CD4-positive, alpha-beta memory T cell (primary cell): ENCODE results near the gene HIGD1A. TPM values are rescaled to one million over a fixed set of nuclear protein-coding genes. Genes with fewer than 3 reads are reported as not detected.

Experiments
- CTCF ChIA-PET: fragments of 350-600 bp; sonication (Branson Sonifier 250); formaldehyde crosslinking; loops from one replicate; lab custom pipeline; 2021; ENCODE audit warnings: inconsistent platforms; ENCODE audit not compliant: partially characterized antibody; lab: Charles Lee
- POLR2A ChIA-PET: fragments of 350-600 bp; sonication (Branson Sonifier 250); formaldehyde crosslinking; loops from one replicate; lab custom pipeline; 2021; ENCODE audit not compliant: partially characterized antibody; lab: Charles Lee
- DNase-seq, 5 donors: peaks; one replicate each; pipeline versions ENCODE4 v3.0.0 to v3.0.0-alpha.2; 2020 to 2022; ENCODE audit warnings: mixed read lengths in 1 of 5
- H3K27ac ChIP-seq: one replicate; pipeline ENCODE4 v1.7.0; 2013; ENCODE audit warnings: low read depth, low read length
- H3K27me3 ChIP-seq: 2 replicates; pipeline ENCODE4 v1.7.0; 2013; ENCODE audit warnings: mild to moderate bottlenecking, low read length, moderate library complexity; ENCODE audit not compliant: insufficient read depth
- H3K36me3 ChIP-seq: 2 replicates; pipeline ENCODE4 v1.7.0; 2013; ENCODE audit warnings: mild to moderate bottlenecking, low read length, moderate library complexity; ENCODE audit not compliant: insufficient read depth
- H3K4me1 ChIP-seq: 2 replicates; pipeline ENCODE4 v1.7.0; 2013; ENCODE audit warnings: mild to moderate bottlenecking, low read length, moderate library complexity; ENCODE audit not compliant: insufficient read depth
- H3K4me3 ChIP-seq, 2 donors: one replicate each; pipeline ENCODE4 v1.7.0; 2013; ENCODE audit warnings: low read length in 2 of 2, mild to moderate bottlenecking in 1 of 2
- H3K9me3 ChIP-seq, 2 donors: one replicate each; pipeline ENCODE4 v1.7.0; 2013; ENCODE audit warnings: low read length in 2 of 2, control low read depth in 1 of 2; ENCODE audit not compliant: control insufficient read depth in 1 of 2
- H3K27ac Mint-ChIP-seq, 7 donors: one replicate each; pipeline ENCODE4 v1.8.0; 2020 to 2021; ENCODE audit warnings: mixed read lengths in 7 of 7, mild to moderate bottlenecking in 6 of 7, inconsistent platforms in 3 of 7, moderate library complexity in 3 of 7
- H3K27me3 Mint-ChIP-seq, 2 donors: one replicate each; pipeline ENCODE4 v1.8.0; 2020 to 2021; ENCODE audit warnings: mixed read lengths in 2 of 2
- H3K36me3 Mint-ChIP-seq, 2 donors: one replicate each; pipeline ENCODE4 v1.8.0; 2020 to 2021; ENCODE audit warnings: mixed read lengths in 2 of 2, inconsistent platforms in 1 of 2, mild to moderate bottlenecking in 1 of 2
- H3K4me1 Mint-ChIP-seq, 4 donors: one replicate each; pipeline ENCODE4 v1.8.0; 2020 to 2021; ENCODE audit warnings: mixed read lengths in 4 of 4, mild to moderate bottlenecking in 1 of 4
- H3K4me3 Mint-ChIP-seq, 8 donors: one replicate each; pipeline ENCODE4 v1.8.0; 2020 to 2021; ENCODE audit warnings: mixed read lengths in 8 of 8, mild to moderate bottlenecking in 7 of 8, moderate library complexity in 6 of 8, inconsistent platforms in 3 of 8
- H3K9me3 Mint-ChIP-seq, 8 donors: one replicate each; pipeline ENCODE4 v1.8.0; 2020 to 2021; ENCODE audit warnings: mixed read lengths in 8 of 8, mild to moderate bottlenecking in 5 of 8, inconsistent platforms in 3 of 8, moderate library complexity in 1 of 8
- intact Hi-C: fragments of 100-400 bp; cut with micrococcal nuclease; formaldehyde crosslinking; loops from one replicate; pipeline ENCODE4 v1.15.1; 2023
- polyA plus RNA-seq, 2 donors: library from polyadenylated mRNA; unstranded; fragments of 300-500 nt; fragmentation: Illumina TruSeq; gene quantifications; one replicate each; pipeline ENCODE4 v1.2.3, GENCODE V29; 2021
- total RNA-seq, 2 experiments: library from RNA; stranded (reverse); gene quantifications; one replicate each; pipeline ENCODE4 v1.2.3, GENCODE V29; 2021

HIGD1A gene
- total and polyA plus RNA-seq, 4 experiments from 2014 or later: 24.3 to 157 (median 59.0) TPM

- no peak overlapping the region for H3K4me3 Mint-ChIP-seq
- peaks cover 0 to 6% (median 2%) of the 10 kb centered on the region in 4 donors for H3K4me1 Mint-ChIP-seq
- H3K9me3 Mint-ChIP-seq: no peaks in the 10 kb centered on the region
- H3K4me3 ChIP-seq: no peak overlapping the region
- no peak overlapping the region for H3K27ac Mint-ChIP-seq
- H3K27ac ChIP-seq: no peak overlapping the region
- H3K27me3 ChIP-seq: no peaks in the 10 kb centered on the region
- no peak for DNase-seq
- ChIA-PET CTCF (interaction anchor here (0.5 to 1.2 kb wide), 2 partner anchors 13 to 56 kb away, joined by 3 to 4 read pairs; no protein-coding TSS in a partner anchor), POLR2A (interaction anchor here (0.9 kb wide), 1 partner anchor 51 kb away, joined by 3 read pairs; no protein-coding TSS in a partner anchor)
- intact Hi-C loops: no loop called here
- no peaks in the 10 kb centered on the region for H3K9me3 ChIP-seq
- no peaks in the 10 kb centered on the region for H3K36me3 Mint-ChIP-seq
- H3K27me3 Mint-ChIP-seq: peaks cover 18 to 21% of the 10 kb centered on the region in 2 donors
- no peaks in the 10 kb centered on the region for H3K36me3 ChIP-seq
- no peaks in the 10 kb centered on the region for H3K4me1 ChIP-seq
These were observed 23.4 kb upstream of the HIGD1A start for GRCh38 chr3:42827654-42828053.

- no peaks in the 10 kb centered on the region for H3K9me3 Mint-ChIP-seq
- H3K27me3 Mint-ChIP-seq: peaks cover 18 to 21% of the 10 kb centered on the region in 2 donors
- H3K4me3 Mint-ChIP-seq: no peak overlapping the region
- intact Hi-C loops: no loop called here
- no peak overlapping the region for H3K27ac ChIP-seq
- DNase-seq: no peak
- H3K4me3 ChIP-seq: no peak overlapping the region
- H3K4me1 Mint-ChIP-seq: peaks cover 0 to 6% (median 2%) of the 10 kb centered on the region in 4 donors
- H3K9me3 ChIP-seq: no peaks in the 10 kb centered on the region
- H3K27ac Mint-ChIP-seq: no peak overlapping the region
- H3K36me3 ChIP-seq: no peaks in the 10 kb centered on the region
- ChIA-PET CTCF (no interaction called here), POLR2A (no interaction called here)
- H3K4me1 ChIP-seq: no peaks in the 10 kb centered on the region
- H3K36me3 Mint-ChIP-seq: no peaks in the 10 kb centered on the region
- no peaks in the 10 kb centered on the region for H3K27me3 ChIP-seq
These were observed 22.7 kb upstream of the HIGD1A start for GRCh38 chr3:42827023-42827422.

GRCh38 chr3:42826141-42826540 lies 21.9 kb upstream of the HIGD1A start:
- no peaks in the 10 kb centered on the region for H3K9me3 Mint-ChIP-seq
- intact Hi-C loops: no loop called here
- H3K27ac Mint-ChIP-seq: peak overlapping the region in 1 of 7 donors; percentile 59
- DNase-seq: no peak
- ChIA-PET CTCF (no interaction called here), POLR2A (no interaction called here)
- no peaks in the 10 kb centered on the region for H3K9me3 ChIP-seq
- H3K27ac ChIP-seq: no peak overlapping the region
- no peak overlapping the region for H3K4me3 ChIP-seq
- peaks cover 0 to 2% (median 0%) of the 10 kb centered on the region in 4 donors for H3K4me1 Mint-ChIP-seq
- H3K36me3 Mint-ChIP-seq: no peaks in the 10 kb centered on the region
- H3K36me3 ChIP-seq: no peaks in the 10 kb centered on the region
- H3K27me3 ChIP-seq: no peaks in the 10 kb centered on the region
- peaks cover 20 to 21% of the 10 kb centered on the region in 2 donors for H3K27me3 Mint-ChIP-seq
- no peaks in the 10 kb centered on the region for H3K4me1 ChIP-seq
- H3K4me3 Mint-ChIP-seq: no peak overlapping the region

GRCh38 chr3:42823351-42823750 lies 19.1 kb upstream of the HIGD1A start:
- H3K4me1 Mint-ChIP-seq: no peaks in the 10 kb centered on the region
- no peaks in the 10 kb centered on the region for H3K36me3 ChIP-seq
- H3K4me3 ChIP-seq: no peak overlapping the region
- H3K9me3 ChIP-seq: no peaks in the 10 kb centered on the region
- POLR2A ChIA-PET: no interaction called here
- H3K27ac ChIP-seq: no peak overlapping the region
- no peak overlapping the region for H3K4me3 Mint-ChIP-seq
- DNase-seq: no peak
- no peaks in the 10 kb centered on the region for H3K9me3 Mint-ChIP-seq
- no peaks in the 10 kb centered on the region for H3K4me1 ChIP-seq
- peaks cover 12 to 17% of the 10 kb centered on the region in 2 donors for H3K27me3 Mint-ChIP-seq
- H3K27me3 ChIP-seq: no peaks in the 10 kb centered on the region
- CTCF ChIA-PET: no interaction called here
- H3K36me3 Mint-ChIP-seq: no peaks in the 10 kb centered on the region
- no peak overlapping the region for H3K27ac Mint-ChIP-seq
- intact Hi-C loops: no loop called here

- H3K27me3 Mint-ChIP-seq: peaks cover 12 to 17% of the 10 kb centered on the region in 2 donors
- Histone ChIP-seq H3K9me3 (no peaks in the 10 kb centered on the region), H3K4me1 (no peaks in the 10 kb centered on the region), H3K27me3 (no peaks in the 10 kb centered on the region), H3K4me3 (no peak overlapping the region), H3K36me3 (no peaks in the 10 kb centered on the region), H3K27ac (no peak overlapping the region)
- no peak overlapping the region for H3K4me3 Mint-ChIP-seq
- DNase-seq: no peak
- intact Hi-C loops: no loop called here
- H3K9me3 Mint-ChIP-seq: no peaks in the 10 kb centered on the region
- ChIA-PET POLR2A (no interaction called here), CTCF (no interaction called here)
- no peak overlapping the region for H3K27ac Mint-ChIP-seq
- no peaks in the 10 kb centered on the region for H3K4me1 Mint-ChIP-seq
- no peaks in the 10 kb centered on the region for H3K36me3 Mint-ChIP-seq
These were observed 18.5 kb upstream of the HIGD1A start for GRCh38 chr3:42822828-42823227.

GRCh38 chr3:42820746-42821051 lies 16.4 kb upstream of the HIGD1A start:
- intact Hi-C loops: no loop called here
- Mint-ChIP-seq H3K9me3 (no peaks in the 10 kb centered on the region), H3K27me3 (peaks cover 4 to 5% of the 10 kb centered on the region in 2 donors), H3K4me3 (no peak overlapping the region), H3K36me3 (no peaks in the 10 kb centered on the region), H3K4me1 (no peaks in the 10 kb centered on the region), H3K27ac (no peak overlapping the region)
- Histone ChIP-seq H3K27ac (no peak overlapping the region), H3K4me3 (no peak overlapping the region), H3K4me1 (no peaks in the 10 kb centered on the region), H3K9me3 (no peaks in the 10 kb centered on the region), H3K27me3 (no peaks in the 10 kb centered on the region), H3K36me3 (no peaks in the 10 kb centered on the region)
- POLR2A ChIA-PET: interaction anchor here (0.7 kb wide), 1 partner anchor 61 kb away, joined by 3 read pairs; no protein-coding TSS in a partner anchor
- CTCF ChIA-PET: no interaction called here
- DNase-seq: no peak

- Mint-ChIP-seq H3K27ac (peak overlapping the region in 1 of 7 donors; percentile 59), H3K36me3 (no peaks in the 10 kb centered on the region), H3K27me3 (peaks cover 1 to 9% of the 10 kb centered on the region in 2 donors), H3K9me3 (no peaks in the 10 kb centered on the region), H3K4me1 (no peaks in the 10 kb centered on the region), H3K4me3 (no peak overlapping the region)
- ChIA-PET CTCF (interaction anchor here (0.9 kb wide), 1 partner anchor 16 kb away, joined by 3 read pairs; no protein-coding TSS in a partner anchor), POLR2A (no interaction called here)
- intact Hi-C loops: no loop called here
- no peaks in the 10 kb centered on the region for H3K9me3 ChIP-seq
- no peak overlapping the region for H3K27ac ChIP-seq
- H3K4me1 ChIP-seq: no peaks in the 10 kb centered on the region
- H3K36me3 ChIP-seq: no peaks in the 10 kb centered on the region
- no peaks in the 10 kb centered on the region for H3K27me3 ChIP-seq
- no peak overlapping the region for H3K4me3 ChIP-seq
- no peak for DNase-seq
These were observed 15.2 kb upstream of the HIGD1A start for GRCh38 chr3:42819351-42819965.
